ENCODE measurements around the gene RMDN2.

Gene RMDN2

DNA sequence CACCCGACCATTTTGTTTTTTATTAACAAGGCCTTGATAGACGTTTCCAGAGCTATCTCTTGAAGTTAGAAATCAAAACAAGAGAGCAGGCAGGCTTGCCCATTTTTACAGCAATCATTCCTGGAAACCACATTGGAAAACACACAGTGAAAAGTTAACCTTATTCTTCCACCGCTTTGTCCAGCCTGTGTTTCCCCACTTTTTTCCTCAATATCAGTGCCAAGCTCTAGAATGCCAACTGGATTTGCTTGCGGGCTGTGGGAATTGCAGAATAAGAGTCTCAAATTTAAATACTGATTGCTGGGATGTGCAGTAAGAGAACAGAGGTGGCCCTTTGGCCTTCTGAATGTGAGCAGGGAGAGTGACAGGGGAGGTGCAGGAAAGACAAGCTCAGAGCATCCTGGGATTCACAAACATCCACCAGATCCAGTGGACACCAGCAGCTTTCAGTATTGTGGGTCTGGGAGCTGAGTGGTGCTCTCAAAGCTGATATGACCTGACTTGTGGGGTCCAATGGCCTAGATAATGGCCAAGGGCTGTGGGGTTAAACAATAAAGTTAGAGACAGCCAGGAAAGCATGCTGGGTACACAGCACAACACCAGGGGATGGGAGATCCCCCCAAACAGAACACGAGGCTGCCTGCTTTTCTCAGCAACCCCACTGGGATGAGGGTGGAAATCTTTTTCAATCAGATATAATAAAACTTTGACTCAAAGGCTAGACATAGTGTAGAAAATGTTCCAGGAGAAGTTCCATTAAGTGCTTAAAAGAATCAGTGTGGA is 135.3 kb downstream of the RMDN2 start:
- H3K9me3 ChIP-seq (ENCODE audit: control insufficient read depth in 2 of 2, low read length in 2 of 2) = no peaks in the 10 kb centered on the region
- H3K4me1 ChIP-seq (ENCODE audit: control insufficient read depth in 2 of 2, insufficient read depth in 2 of 2, low read length in 2 of 2) = no peaks in the 10 kb centered on the region
- H3K27me3 ChIP-seq (ENCODE audit: control insufficient read depth in 2 of 2, insufficient read depth in 2 of 2, low read length in 2 of 2) = no peaks in the 10 kb centered on the region
- H3K27ac ChIP-seq (ENCODE audit: low read depth in 2 of 2, low read length in 2 of 2) = no peak overlapping the region
- no peak overlapping the region for H3K9ac ChIP-seq (ENCODE audit: low read depth in 1 of 2, low read length in 2 of 2)
- H3K36me3 ChIP-seq (ENCODE audit: control insufficient read depth in 2 of 2, insufficient read depth in 2 of 2, low read length in 2 of 2) = no peaks in the 10 kb centered on the region
- no peak overlapping the region for H3K4me3 ChIP-seq (ENCODE audit: low read length in 2 of 2)

DNA sequence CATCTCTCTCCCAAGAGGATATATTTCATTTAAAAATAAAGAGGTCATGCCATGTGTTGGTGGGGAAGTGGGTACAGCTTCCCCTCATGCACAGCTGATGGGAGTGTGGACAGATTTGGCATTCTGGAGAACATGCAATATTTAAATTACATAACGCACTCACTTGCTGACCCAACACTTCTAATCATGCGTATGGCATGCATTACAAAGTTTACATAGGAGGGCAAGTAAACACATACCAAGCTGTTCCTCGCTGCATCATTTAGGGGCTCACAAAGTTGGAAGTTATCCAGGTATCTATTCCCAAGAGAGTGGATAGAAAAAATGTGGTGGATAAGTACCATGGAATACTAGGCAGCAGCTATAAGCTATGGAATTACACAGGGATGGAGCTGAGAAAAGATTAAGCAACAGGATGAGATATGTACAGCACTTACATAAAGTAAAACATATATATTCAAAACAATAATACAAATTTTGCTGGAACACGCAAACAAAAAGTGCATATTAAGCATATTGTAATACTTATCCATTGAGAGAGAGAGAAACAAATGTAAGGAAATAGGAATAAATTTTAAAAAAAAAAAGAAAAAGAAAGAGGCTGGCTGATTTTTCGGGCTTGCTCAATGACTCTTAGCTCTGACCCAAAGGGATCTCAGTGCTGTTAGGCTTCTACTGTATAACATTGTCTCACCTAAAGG is 139.9 kb downstream of the RMDN2 start:
- Histone ChIP-seq H3K36me3 (ENCODE audit: control insufficient read depth in 2 of 2, insufficient read depth in 2 of 2, low read length in 2 of 2) (peaks cover 0 to 3% of the 10 kb centered on the region in 2 donors), H3K9me3 (ENCODE audit: control insufficient read depth in 2 of 2, low read length in 2 of 2) (no peaks in the 10 kb centered on the region), H3K9ac (ENCODE audit: low read depth in 1 of 2, low read length in 2 of 2) (no peak overlapping the region), H3K4me3 (ENCODE audit: low read length in 2 of 2) (no peak overlapping the region), H3K4me1 (ENCODE audit: control insufficient read depth in 2 of 2, insufficient read depth in 2 of 2, low read length in 2 of 2) (no peaks in the 10 kb centered on the region), H3K27me3 (ENCODE audit: control insufficient read depth in 2 of 2, insufficient read depth in 2 of 2, low read length in 2 of 2) (no peaks in the 10 kb centered on the region), H3K27ac (ENCODE audit: low read depth in 2 of 2, low read length in 2 of 2) (no peak overlapping the region)

DNA sequence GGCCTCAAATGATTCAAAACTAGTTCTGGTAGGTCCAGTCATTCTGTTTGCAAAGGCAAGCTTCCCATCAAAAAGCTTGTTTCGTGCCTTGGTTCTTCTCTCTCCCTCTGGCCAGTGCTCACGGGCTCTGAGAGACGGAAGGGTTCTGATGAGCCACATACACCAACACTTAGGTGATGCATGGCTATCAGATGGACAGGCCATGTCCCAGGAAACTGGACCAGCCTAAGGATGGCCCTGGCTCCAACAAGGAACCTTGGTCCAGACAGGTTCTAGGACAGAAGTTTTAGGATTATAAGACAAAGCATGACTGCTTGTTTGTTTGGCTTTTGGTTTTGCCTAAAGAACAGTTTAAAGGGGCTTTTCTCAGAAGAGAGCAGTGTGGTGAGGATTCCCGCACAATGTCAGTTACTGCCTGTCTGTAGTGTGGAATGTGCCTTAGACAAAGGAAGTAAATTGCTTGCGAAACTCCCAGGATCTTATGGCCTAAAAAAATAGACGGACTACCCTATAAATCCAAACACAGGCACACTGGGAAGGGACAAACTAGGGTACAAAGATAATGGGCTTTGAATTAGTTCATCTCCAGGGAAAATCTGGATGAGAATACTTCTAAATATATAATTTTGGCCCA is 140.5 kb downstream of the RMDN2 start:
- no peak overlapping the region for H3K4me3 ChIP-seq (ENCODE audit: low read length in 2 of 2)
- peaks cover 0 to 3% of the 10 kb centered on the region in 2 donors for H3K36me3 ChIP-seq (ENCODE audit: control insufficient read depth in 2 of 2, insufficient read depth in 2 of 2, low read length in 2 of 2)
- no peak overlapping the region for H3K27ac ChIP-seq (ENCODE audit: low read depth in 2 of 2, low read length in 2 of 2)
- H3K27me3 ChIP-seq (ENCODE audit: control insufficient read depth in 2 of 2, insufficient read depth in 2 of 2, low read length in 2 of 2) = no peaks in the 10 kb centered on the region
- H3K4me1 ChIP-seq (ENCODE audit: control insufficient read depth in 2 of 2, insufficient read depth in 2 of 2, low read length in 2 of 2) = no peaks in the 10 kb centered on the region
- no peak overlapping the region for H3K9ac ChIP-seq (ENCODE audit: low read depth in 1 of 2, low read length in 2 of 2)
- no peaks in the 10 kb centered on the region for H3K9me3 ChIP-seq (ENCODE audit: control insufficient read depth in 2 of 2, low read length in 2 of 2)

DNA sequence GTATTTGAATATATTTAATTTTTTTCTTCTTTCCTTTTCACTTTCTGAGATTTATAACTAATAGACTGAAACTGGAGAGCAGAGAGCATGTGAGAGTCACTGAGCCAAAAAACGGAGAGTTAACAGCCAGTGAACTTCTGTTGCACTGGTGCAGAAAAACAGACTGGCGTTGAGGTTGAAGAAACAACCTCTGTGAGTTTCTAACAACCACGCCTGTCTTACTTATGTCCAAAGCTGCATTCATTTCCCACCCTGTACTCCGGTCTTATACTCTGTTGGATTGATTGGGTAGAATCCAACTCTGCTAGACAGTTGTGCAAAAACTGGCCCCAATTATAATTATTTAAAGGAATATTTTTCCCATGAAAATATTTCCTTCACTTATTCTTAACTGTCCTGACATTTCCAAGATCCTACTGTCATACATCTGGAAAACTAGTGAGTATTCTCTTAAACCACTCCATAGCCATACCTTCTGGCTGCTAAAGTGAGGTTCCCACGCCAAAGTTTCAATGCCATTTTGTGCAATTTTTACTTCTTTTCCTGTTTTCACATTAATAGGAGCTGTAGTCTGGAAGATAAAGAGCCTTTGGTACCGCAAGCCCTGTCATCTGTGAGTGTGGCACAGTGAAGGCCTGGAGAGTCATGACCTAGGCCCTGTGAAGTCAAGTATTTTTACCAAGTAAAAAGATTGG is 141.5 kb downstream of the RMDN2 start:
- Histone ChIP-seq H3K4me3 (ENCODE audit: low read length in 2 of 2) (no peak overlapping the region), H3K27ac (ENCODE audit: low read depth in 2 of 2, low read length in 2 of 2) (no peak overlapping the region), H3K36me3 (ENCODE audit: control insufficient read depth in 2 of 2, insufficient read depth in 2 of 2, low read length in 2 of 2) (peaks cover 0 to 3% of the 10 kb centered on the region in 2 donors), H3K27me3 (ENCODE audit: control insufficient read depth in 2 of 2, insufficient read depth in 2 of 2, low read length in 2 of 2) (no peaks in the 10 kb centered on the region), H3K4me1 (ENCODE audit: control insufficient read depth in 2 of 2, insufficient read depth in 2 of 2, low read length in 2 of 2) (no peaks in the 10 kb centered on the region), H3K9me3 (ENCODE audit: control insufficient read depth in 2 of 2, low read length in 2 of 2) (no peaks in the 10 kb centered on the region), H3K9ac (ENCODE audit: low read depth in 1 of 2, low read length in 2 of 2) (no peak overlapping the region)

All from mucosa of rectum (tissue), 2 donors.